GM13977 (cell line): ENCODE data around the gene HLA-DPA1.

Experiments
- DNase-seq: peaks from one replicate; pipeline ENCODE4 v3.0.0; 2012; ENCODE audit warnings: low spot score
- CTCF ChIP-seq: IDR thresholded peaks from 2 replicates; pipeline ENCODE4 v1.5.1; 2012; ENCODE audit warnings: mild to moderate bottlenecking, control low read depth; ENCODE audit not compliant: insufficient read depth; ENCODE audit errors: extremely low read depth, missing control alignments
- in situ Hi-C: fragments of 300-500 bp; cut with MboI; formaldehyde crosslinking; loops from one replicate; pipeline ENCODE4 v1.12.0; 2022; ENCODE audit warnings: low sequenced_read_pairs, low pct_unique_long_range_greater_than_20kb, mixed read lengths, inconsistent platforms; ENCODE audit not compliant: unreplicated experiment

HLA-DPA1 gene

DNA sequence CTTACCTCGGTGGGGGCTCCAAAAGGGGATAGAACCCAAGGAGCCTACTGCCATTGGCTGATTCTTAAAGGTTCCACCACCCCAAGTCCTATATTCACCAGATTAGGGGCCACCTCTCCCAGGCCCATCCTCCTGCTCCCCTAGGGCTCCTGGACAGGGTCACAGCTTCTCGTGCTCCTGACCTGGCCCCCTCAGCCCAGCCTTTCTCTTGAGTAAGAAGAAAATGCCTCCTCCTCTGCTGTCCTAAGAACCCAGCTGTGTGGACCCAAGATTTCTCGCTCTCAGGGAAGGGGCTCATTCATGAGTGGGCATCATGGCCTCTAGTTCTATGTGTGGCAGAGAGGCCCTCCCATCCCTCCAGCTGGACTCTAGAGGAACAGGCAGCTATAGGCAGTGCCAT is 18.9 kb upstream of the HLA-DPA1 start:
- in situ Hi-C loops = no loop called here
- no peak for TF ChIP-seq CTCF
- no peak for DNase-seq

- peak; percentile 50 for DNase-seq
- TF ChIP-seq CTCF = peak; percentile 87
Observed at GRCh38 chr6:33091957-33092356, 18.5 kb upstream of the HLA-DPA1 start.

DNA sequence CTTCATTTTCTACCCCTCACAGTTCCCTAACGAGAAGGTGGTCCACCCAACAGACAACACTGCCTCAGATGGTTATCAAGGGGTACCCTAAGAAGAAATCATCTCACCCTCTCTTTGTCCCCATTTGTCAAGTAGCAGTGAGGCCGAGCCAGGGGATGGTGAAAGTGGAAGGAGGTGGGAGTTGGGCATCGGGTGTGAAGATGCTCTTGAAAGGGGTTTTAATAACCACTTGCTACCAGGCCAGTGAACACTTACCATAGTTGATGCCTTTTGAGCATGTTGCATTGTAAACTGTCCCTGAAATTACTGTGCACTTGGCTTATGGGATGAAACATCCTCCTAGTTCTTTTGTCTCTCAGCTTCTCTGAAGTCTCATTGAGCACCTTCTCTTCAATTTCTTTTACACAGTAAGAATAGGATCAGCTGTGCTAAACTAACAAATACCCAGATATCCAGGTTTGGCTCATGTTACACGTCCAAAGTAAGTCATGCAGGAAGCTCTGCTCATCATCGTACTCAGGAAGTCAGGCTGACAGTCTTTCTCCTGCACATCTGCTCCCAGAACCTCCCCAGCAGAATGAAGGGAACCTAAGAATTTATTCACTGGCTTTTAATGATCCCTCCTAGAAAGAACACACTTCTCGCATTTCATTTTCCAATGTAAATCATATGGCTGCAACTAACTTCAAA is 15.6 kb upstream of the HLA-DPA1 start:
- no peak for DNase-seq
- no peak for TF ChIP-seq CTCF
- in situ Hi-C loops = loop anchor here (5.0 kb wide), 1 partner anchor 77 kb away; no protein-coding TSS in a partner anchor

More at GRCh38 chr6:33091957-33092356, 18.5 kb upstream of the HLA-DPA1 start:
- in situ Hi-C loops = no loop called here

- TF ChIP-seq CTCF = no peak
- DNase-seq = no peak
- in situ Hi-C loops = loop anchor here (5.0 kb wide), 1 partner anchor 76 kb away; no protein-coding TSS in a partner anchor
Observed at GRCh38 chr6:33088258-33088930, 14.9 kb upstream of the HLA-DPA1 start.

GRCh38 chr6:33085627-33086026 is 12.2 kb upstream of the HLA-DPA1 start:
- no peak for TF ChIP-seq CTCF
- in situ Hi-C loops = loop anchor here (5.0 kb wide), 1 partner anchor 73 kb away; no protein-coding TSS in a partner anchor
- DNase-seq = no peak

DNA sequence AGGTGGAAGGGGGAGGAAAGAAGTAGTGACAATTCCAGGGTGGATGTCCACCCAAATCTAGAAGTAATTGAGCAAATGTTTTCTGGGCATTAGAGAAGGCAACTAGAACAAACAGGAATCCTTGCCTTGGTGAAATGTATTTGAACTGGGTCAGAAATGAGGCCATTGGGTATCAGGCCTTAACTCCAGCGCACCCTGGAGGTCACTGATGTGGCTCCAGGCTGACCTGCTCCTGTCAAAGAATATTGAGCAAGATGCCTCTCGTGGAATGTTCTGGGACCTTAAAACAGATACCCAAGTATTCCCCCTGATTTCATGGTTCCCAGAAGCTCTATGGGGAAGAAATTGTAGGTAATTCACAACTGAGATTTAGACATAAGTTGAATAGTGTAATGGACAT is 9.3 kb upstream of the HLA-DPA1 start:
- in situ Hi-C loops = no loop called here
- peak; percentile 55 for DNase-seq
- peak; percentile 54 for TF ChIP-seq CTCF
